Measurements from ENCODE around the gene C3orf52.

GRCh38 chr3:112096176-112096575, 10.0 kb downstream of the C3orf52 start:
- no peak for TF ChIP-seq CTCF (IDR thresholded peaks at IDR 0.05; ENCODE audit: low read depth, low read length)
- TF ChIP-seq, protein P1, sequence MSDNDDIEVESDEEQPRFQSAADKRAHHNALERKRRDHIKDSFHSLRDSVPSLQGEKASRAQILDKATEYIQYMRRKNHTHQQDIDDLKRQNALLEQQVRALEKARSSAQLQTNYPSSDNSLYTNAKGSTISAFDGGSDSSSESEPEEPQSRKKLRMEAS (IDR thresholded peaks at IDR 0.05; ENCODE audit: low read depth, low read length): no peak

All from NB4 (cell line).